GM21786 (cell line): ENCODE measurements around the gene DNASE1.
A peak's percentile ranks its signal among the peaks of the same experiment; 100 is the strongest.

Experiments used
- ATAC-seq: cut with Tn5 transposase; IDR thresholded peaks from one replicate; pipeline ENCODE4 v1.9.1; 2021; ENCODE audit not compliant: unreplicated experiment

The DNASE1 gene

DNA sequence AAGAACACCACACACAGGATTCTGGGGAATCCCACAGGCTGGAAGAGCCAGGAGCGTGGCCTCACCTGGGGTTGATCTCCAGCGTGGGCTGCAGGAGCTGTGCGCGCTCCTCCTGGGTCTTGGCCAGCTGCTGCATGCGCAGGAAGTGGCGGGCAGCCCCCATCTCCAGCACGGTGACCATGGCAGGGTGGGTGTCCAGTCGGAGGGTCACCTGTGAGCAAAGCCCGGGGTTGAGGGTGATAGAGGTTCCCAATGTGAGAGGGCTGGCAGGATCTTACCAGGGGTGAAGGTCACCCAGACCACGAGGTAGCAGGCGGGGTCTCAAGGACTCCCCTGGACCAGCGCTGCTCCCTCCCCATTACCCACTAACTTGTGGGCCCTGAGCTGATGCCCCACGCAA, 7.4 kb downstream of the DNASE1 start:
- ATAC-seq, result no peak

DNA sequence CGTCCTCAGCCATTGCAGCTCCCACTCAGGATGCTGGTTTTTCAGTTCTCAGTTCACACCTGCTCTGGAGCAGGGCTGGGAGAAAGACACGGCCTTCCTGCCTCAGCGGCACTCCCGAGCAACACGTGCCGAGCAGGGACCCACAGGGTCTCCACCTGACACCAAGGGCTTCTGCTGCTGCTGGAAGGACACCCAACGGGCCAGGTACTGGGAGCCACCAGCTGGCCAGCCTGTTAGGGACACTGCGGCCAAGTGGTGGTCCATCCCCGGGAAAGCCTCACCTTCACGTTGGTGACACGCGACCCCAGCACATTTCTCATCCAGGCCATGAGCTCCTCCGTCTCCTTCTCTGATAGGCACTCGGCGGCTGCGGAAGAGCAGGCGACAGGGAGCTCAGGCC, 8.1 kb downstream of the DNASE1 start:
- no peak for ATAC-seq

DNA sequence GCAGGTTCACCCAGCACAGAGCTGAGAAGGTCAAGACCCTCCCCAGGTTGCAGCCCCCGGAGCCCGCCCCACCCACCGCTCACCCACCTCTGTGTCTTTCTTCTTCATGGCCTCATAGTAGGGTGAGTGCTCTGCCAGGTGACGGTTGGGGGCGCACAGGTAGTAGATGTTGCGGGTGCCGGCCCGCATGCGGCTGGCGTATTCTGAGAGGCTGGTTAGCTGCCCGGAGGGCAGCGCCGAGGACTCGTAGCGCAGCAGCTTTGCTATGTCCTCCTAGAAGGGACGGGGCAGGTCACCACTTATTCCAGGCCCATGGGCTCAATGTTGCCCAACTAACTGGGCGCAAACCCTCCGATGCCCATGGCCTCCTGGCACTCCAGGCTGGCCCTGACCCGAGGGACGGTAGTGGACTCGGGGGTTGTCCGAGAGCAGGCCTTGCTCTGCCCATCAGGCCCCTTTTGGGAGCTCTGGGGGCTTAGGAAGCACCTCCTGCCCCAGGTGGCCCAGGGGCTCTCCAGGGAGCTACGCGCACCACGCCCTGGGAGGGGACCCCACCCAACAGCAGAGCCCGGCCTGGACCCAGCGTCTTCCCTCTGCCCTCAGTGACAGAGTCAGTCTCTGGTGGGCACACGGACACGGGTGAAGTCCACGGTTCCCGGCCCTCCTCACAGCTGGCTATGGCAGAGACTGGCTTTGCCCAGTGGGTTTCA, 9.9 kb downstream of the DNASE1 start:
- ATAC-seq, result no peak

DNA sequence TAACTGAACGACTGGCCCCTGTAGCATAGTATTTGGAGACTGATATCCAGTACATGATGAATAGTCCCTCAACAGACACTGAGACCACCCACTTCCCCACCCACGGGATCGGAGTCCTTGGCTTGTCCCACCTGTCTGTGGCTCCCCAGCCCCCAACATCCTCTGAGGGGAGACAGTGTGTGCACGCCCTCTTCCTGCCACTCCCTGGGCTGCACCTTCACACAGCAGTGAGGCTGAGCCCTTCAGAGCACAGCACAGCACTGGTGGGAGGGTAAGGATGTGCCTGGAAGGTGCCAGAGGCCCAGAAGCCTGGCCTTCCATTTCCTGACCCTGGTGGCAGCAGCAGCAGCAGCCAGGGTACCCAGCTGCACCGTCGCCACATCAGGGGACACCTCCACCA, 11.0 kb downstream of the DNASE1 start:
- no peak for ATAC-seq

DNA sequence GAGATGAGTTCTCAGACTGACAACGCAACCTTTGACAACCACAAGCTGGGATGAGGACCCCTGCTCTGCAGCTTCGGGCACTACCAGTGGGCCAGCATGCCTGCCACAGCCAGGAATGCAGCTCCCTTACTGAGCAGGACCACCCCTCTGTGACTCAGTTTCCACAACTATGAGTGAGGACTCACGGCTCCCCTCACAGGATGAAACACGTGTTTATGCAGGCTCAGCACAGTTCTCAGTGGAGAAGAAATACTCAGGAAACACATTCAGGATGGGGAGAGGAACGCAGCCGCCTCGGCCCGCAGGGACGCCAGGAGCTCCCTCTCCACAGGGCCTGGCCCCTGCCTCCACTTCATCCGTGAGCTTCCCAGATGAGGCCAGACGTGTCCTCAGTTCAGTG, 14.1 kb downstream of the DNASE1 start:
- no peak for ATAC-seq

DNA sequence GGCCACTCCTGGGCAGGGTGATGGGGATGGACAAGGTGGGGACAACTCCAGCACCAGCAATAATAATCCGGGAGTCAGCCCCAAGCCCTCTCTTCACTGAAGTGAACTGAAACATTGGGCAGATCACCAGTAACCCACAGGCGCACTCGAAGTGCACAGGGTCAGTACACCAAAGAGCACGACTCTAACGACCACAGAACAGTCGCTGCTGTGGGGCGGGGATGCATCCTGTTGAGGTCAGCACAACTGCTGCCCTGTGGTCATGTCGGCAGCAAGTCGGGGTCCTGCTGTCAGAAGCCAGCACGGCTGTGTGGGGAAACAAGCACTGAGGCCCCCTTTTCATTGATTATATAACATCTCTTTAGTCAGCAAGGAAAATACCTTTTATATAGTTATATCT, 14.6 kb downstream of the DNASE1 start:
- ATAC-seq, result no peak

DNA sequence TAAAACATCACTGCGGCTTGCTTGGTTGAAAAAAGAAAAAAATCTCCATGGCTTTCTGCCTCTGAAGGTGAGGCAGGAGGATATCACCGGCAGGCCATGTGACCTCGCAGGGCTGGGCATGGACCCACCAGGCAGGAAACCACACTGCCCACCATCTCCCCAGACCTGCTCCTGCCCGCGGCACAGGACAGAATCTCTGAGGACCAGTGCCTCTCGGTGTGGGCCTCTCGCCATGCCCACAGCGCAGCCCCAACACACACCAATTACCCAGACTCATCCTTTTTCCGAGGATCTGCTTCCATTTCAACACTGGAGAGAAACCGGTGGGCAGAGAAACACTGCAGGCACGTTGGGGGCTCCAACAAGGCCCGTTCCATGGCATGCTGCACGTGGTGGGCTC, 16.2 kb downstream of the DNASE1 start:
- ATAC-seq, result no peak

DNA sequence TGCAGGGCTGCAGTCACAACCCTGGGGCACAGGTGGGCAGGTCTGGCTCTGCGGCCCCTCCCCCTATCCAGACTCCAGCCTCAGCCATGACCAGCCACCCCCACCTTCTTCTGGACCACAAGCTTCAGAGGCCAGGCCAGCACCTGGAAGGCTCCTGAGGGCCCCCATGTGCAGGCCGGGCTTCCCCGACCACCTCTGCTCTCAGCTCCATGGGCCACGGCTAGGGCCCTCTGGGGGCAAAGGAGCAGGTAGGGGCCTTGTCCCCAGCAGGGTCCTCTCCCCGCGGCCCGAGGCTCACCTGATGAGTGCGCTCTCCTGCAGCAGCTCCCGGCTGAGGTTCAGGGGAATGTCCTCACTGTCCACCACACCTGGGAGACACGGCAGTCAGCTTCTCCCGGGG, 16.9 kb downstream of the DNASE1 start:
- ATAC-seq, result no peak

DNA sequence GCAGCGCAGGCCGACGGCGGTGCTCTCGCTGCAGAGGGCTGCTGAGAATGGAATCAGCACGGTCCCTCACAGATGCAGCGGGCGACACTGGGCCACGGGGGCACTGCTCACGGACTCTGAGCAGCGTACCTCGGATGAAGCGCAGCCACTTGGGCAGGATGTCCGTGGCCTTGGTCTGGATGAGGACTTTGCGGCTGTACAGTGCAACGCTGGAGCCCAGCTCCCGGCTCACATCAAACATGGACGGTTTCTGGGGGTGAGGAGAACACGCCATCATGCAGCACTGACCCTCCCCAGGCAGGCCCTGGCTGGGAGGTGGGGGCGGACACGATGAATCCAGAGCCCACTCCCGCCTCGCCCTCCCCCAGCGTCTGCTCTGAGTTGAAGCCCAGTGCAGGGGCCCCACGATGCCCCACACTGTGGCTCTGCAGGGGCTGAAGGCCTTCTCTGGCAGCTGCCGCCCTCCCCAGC, 18.1 kb downstream of the DNASE1 start:
- no peak for ATAC-seq

DNA sequence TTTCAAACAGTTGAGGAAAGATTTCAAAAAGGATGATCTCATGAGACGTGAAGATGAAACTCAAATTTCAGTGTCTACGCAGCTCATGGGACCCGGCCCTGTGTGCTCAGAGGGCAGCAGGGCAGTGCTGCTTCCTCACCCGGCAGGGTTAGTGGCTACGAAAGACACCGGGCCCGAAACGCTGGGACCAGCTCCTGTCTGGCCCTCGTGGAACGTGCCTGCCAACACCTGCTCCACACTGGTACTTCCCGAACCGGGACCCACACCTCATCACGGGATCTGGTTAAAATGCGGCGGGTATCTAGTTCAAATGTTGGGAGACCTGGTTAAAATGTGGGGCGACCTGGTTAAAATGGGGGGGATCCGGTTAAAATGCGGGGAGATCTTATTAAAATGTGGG, 18.7 kb downstream of the DNASE1 start:
- no peak for ATAC-seq

DNA sequence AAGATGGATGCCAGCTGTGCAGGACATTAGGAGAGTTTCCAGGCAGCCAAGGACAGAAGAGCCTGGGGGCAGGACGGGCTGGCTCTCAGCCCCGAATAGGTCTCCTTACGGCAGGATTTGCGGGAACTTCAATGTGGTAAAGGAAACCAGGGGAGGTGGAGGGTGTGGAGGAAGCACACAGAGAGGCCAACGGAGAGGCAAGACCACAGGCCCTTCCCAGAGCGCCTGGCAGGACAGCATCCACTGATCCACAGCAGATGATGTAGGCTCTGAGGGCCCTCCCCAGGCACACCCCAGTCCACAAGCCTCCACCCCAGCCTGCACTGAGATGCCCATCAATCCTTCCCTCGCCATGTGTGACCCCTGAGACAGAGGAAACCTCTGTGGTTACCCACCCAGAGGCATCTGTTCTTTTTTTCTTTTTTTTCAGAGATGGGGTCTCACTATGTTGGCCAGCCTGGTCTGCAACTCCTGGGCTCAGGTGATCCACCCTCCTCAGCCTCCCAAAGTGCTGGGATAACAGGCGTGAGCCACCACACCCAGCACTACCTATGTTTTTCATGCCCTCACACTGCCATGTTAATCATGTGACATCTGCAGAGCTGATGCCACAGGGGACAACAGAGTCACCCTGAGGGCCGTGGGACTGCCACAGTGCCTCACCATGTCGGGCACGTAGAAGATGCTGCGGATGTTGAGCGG, 19.3 kb downstream of the DNASE1 start:
- no peak for ATAC-seq

DNA sequence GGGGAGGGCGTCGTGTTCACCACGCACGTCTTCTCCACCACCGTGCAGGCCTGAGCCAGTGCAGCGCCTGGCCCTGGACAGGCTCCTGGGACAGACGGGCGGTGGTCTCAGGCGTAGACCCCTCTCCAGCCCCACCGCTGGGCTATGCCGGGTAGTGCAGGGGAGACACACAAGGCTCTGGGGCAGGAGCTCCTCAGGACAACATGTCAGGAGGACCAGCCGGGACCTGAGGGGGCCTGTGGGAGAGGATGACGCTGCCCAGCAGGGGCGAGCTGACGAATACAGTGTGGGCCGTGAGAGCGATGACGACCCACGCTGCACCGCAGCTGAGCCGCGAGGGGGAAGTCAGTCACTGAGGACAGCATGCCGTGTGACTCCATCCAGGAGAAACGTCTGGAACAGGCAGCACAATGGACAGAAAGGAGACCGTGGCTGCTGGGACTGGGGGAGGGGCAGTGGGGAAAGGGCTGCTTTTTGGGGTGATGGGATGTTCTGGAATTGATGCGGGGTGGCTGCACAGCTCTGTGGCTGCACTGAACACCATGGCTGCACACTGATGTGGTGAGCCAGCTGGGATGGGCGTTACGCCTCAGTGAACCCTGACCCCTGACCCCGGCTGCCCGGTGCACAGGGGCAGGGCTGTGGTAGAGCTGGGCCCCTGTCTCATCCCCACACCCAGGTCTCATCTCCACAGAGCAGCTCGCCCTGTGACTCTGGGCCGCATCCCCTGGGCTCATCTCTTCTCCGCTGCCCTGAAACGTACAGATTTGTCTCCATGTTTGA, 20.2 kb downstream of the DNASE1 start:
- no peak for ATAC-seq

DNA sequence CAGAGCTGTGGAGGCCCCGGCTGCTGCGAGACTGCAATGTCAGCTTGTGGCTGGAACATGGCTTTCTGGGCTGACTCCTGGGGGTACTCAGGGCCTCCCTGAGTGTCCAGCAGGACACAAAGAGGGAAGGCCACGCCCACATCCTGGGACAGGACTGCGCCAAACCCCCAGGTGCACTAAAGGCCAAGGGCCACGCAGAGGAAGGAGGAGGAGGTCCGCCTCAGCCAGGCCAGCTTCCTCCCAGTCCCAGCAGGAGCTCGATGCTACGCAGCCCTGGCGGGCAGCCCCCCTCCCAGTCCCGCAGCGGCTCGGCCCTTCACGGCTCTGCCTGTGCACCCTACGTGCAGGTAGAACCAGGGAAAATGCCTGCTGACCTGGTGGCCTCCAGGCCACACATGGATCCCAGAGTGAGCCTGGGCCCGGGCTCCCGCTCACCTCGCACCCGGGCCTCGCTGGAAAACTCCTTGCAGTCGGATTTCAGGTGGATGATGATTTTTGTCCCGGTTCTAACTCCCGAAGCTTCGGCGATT, 21.2 kb downstream of the DNASE1 start:
- no peak for ATAC-seq

DNA sequence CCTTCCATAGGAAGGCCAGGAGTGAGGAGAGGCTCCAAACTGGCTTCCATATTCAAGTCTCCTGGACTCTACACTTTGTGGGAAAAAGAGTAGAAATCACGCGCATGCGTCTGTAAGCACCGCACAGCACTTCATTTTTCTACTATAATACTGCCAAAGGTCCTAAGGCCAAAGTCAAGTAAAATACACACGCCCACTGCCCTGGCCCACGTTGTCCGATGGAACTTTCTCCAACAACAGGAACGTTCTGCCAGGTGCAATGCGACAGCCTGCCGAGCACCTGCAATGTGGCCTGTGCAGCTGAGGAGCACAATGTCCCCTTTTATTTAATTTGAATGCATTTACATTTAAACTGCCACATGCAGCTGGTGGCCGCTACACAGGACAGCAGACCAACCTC, 23.5 kb downstream of the DNASE1 start:
- no peak for ATAC-seq

DNA sequence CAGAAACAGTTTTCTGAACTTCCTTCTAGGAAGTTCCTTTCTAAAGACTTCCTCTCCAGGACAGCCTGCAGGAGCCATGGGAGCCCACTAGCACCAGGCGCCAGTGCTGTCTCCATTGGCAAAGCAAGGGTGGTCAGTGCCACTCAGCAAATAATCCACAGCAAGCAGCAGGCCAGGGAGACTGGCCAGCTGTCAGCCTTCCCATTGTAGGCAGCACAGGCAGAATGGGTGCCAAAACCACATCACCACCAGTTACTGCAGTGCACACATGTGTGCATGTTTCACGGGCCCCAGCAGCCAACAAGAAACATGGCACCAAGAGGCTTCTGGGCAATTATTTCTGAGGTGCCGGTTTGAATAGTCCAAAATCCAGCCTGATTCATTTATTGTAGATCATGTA, 26.7 kb downstream of the DNASE1 start:
- ATAC-seq, result no peak

DNA sequence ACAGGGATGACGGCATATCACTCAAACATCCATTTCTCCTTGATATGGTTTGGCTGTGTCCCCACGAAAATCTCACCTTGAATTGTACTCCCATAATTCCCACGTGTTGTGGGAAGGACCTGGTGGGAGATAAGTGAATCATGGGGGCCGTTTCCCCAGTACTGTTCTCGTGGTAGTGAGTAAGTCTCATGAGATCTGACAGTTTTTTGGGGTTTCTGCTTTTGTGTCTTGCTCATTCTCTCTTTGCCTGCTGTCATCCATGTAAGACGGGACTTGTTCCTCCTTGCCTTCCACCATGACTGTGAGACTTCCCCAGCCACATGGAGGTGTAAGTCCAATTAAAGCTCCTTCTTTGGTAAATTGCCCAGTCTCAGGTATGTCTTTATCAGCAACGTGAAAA, 32.5 kb downstream of the DNASE1 start:
- ATAC-seq, result no peak

DNA sequence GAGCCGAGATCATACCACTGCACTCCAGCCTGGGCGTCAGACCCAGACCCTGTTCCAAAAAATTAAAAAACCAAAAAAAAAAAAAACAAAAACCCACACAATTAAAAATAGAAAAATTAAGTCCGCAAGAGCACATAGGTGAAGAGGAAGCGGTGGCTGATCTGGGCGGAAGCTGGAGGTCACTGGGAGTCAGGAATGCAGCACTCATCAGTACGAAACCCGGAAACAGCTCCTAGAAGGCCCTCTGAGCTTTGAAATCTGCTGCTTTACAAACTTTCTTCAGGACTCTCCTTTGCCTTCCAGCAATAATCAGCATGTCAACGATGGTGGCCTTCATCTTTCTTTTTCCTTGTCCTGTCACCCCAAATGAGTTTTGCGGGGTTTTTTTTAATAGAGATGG, 33.3 kb downstream of the DNASE1 start:
- ATAC-seq, result no peak

DNA sequence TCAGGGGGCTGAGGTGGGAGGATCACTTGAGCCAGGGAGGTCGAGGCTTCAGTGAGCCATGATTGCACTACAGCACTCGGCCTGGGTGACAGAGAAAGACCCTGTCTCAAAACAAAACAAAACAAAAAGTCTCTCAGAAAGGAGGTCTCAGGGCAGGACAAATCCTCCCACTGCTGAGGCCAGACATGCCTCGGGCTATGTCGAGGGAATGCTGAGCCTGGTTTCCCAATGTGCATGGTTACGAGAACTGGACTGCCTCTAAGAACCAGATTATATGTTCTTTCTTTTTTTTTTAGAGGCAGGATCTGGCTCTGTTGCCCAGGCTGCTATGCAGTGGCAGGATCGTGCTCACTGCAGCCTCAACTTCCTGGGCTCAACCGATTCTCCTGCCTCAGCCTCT, 35.2 kb downstream of the DNASE1 start:
- no peak for ATAC-seq

DNA sequence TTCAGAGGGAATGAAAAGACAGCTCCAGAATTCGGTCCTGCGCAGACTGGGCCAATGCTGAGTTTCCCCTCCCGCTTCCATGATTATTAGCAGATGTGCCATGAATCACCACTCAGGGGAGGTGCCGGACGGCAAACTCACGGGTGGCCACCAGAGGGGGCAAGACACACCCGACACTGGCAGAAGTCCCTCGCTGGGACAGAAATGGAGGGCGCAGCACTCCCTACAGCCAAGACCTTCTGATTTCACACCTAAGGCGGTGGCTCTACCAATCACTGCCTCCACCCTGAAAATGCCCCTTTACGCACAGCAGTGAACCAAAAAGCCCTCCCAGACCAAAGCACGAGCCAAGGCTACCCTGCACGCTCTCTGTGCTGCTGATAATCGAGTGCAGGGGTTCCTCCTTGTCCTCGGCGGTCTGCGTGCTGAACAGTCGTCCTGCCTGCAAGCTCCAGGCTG, 36.0 kb downstream of the DNASE1 start:
- ATAC-seq, result peak; percentile 74

DNA sequence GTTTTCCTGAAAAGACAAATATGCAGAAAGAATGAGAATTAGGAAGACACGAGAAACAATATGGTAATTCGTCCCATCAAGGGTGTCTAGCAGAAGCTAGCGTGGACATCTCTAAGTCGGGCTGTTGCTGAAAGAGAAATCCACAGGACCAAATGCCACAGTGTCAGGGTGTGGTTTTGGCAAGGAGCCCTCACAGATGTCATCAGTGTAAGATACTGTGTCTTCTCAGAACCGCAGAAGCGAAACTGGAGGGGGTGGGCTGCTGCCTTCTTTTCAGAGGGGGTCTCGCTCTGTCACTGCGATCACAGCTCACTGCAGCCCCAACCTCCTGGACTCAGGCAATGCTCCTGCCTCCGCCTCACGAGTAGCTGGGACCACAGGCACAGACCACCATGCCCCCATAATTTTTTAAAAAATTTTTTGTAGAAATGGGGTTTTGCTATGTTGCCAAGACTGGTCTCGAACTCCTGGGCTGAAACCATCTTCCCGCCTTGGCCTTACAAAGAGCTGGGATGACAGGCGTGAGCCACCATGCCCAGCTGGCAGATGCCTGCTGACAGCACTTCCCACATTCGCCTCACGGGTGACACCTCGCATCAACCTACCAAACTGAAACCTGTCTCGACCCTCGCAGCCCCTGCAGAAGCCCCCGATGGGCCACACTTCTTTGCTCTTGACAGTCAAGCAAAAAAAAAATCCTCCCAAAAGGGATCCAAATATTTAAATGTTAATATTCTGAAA, 36.7 kb downstream of the DNASE1 start:
- no peak for ATAC-seq

DNA sequence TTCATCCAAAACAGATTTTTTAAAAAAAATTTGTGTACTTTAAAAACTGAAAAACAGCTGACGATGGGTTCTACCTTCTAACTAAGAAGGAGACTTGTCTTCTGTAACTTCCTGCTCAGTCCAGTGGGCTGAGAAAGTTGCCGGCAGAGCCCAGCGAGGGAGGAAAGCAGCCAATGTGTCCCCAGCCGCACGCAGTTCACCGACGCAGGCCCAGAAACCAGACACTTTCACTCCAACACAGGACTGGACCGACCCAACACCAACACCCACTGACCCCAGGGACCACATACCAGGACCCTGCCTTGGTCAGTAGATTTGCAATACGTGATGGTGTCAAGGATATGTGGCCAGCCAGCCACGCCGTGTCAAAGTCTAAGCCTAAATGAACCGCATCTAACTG, 37.3 kb downstream of the DNASE1 start:
- no peak for ATAC-seq
